H1 (cell line): ENCODE data around the gene SLC35E3. TPM values are rescaled to one million over a fixed set of nuclear protein-coding genes. Genes with fewer than 3 reads are reported as not detected.

Experiments
- CTCF ChIA-PET: fragments of 300-600 bp; sonication (Branson Sonifier 250); formaldehyde crosslinking; loops from one replicate; lab custom pipeline; 2021; ENCODE audit not compliant: partially characterized antibody; lab: Charles Lee
- POLR2A ChIA-PET: fragments of 300-600 bp; sonication (Branson Sonifier 250); formaldehyde crosslinking; loops from one replicate; lab custom pipeline; 2021; ENCODE audit warnings: inconsistent platforms; ENCODE audit not compliant: partially characterized antibody; lab: Charles Lee
- DNase-seq, 2 experiments: peaks; one replicate each; pipeline versions ENCODE4 v3.0.0 to v3.0.0-alpha.2; 2010 to 2022; ENCODE audit warnings: low spot score in 2 of 2, low read depth in 1 of 2, mixed read lengths in 1 of 2
- FAIRE-seq: peaks from 2 replicates; lab custom pipeline; 2011; peaks lifted over from hg19 to GRCh38; lab: Jason Lieb, UNC
- H2AFZ ChIP-seq: 2 replicates; pipeline ENCODE4 v1.8.1; 2012; ENCODE audit warnings: low read length, inconsistent platforms
- H2AK5ac ChIP-seq: 2 replicates; pipeline ENCODE4 v1.6.1; 2013; ENCODE audit warnings: low read depth, low read length
- H2BK120ac ChIP-seq: replicated peaks from 2 replicates; pipeline ENCODE3; 2013; ENCODE audit warnings: low read depth, low read length, inconsistent platforms
- H2BK12ac ChIP-seq: 2 replicates; pipeline ENCODE4 v1.6.1; 2013; ENCODE audit warnings: low read depth, low read length
- H2BK15ac ChIP-seq: 2 replicates; pipeline ENCODE4 v1.6.1; 2013; ENCODE audit warnings: low read length
- H2BK20ac ChIP-seq: 2 replicates; pipeline ENCODE4 v1.6.1; 2013; ENCODE audit warnings: low read length
- H2BK5ac ChIP-seq: 2 replicates; pipeline ENCODE4 v1.6.1; 2013; ENCODE audit warnings: low read depth, low read length
- H3K14ac ChIP-seq: 2 replicates; pipeline ENCODE4 v1.6.1; 2013; ENCODE audit warnings: inconsistent platforms; ENCODE audit not compliant: insufficient read length
- H3K18ac ChIP-seq: 2 replicates; pipeline ENCODE4 v1.6.1; 2013; ENCODE audit warnings: low read length; ENCODE audit errors: extremely low read depth
- H3K23ac ChIP-seq: 2 replicates; pipeline ENCODE4 v1.6.1; 2013; ENCODE audit warnings: inconsistent platforms; ENCODE audit not compliant: insufficient read length
- H3K23me2 ChIP-seq: 2 replicates; pipeline ENCODE4 v1.6.1; 2013; ENCODE audit warnings: low read depth, low read length
- H3K27ac ChIP-seq: 2 replicates; pipeline ENCODE4 v1.6.1; 2011; ENCODE audit warnings: low read depth, low read length, inconsistent platforms
- H3K27me3 ChIP-seq, 4 experiments: replicated peaks in 1 of 4; 1 replicate in 1 of 4; 2 replicates in 3 of 4; pipeline versions ENCODE4 v1.6.1 to v1.8.1; 2011 to 2013; ENCODE audit warnings: low read length in 3 of 4, mild to moderate bottlenecking in 3 of 4, inconsistent platforms in 2 of 4, mixed read lengths in 2 of 4, moderate library complexity in 1 of 4; ENCODE audit not compliant: control insufficient read depth in 3 of 4, insufficient read depth in 3 of 4; ENCODE audit errors: extremely low read depth in 1 of 4
- H3K36me3 ChIP-seq, 4 experiments: 2 replicates each; pipeline versions ENCODE4 v1.6.1 to v1.8.1; 2011 to 2013; ENCODE audit warnings: mild to moderate bottlenecking in 4 of 4, low read length in 3 of 4, moderate library complexity in 2 of 4, control low read depth in 1 of 4, inconsistent platforms in 1 of 4; ENCODE audit not compliant: insufficient read depth in 4 of 4, control insufficient read depth in 2 of 4
- H3K4ac ChIP-seq: replicated peaks from 2 replicates; pipeline ENCODE3; 2013; ENCODE audit warnings: low read length, low read depth, mixed read lengths, inconsistent platforms; ENCODE audit not compliant: insufficient read length
- H3K4me1 ChIP-seq, 4 experiments: replicated peaks in 1 of 4; 1 replicate in 1 of 4; 2 replicates in 3 of 4; pipeline versions ENCODE4 v1.6.1 to v1.8.1; 2011 to 2013; ENCODE audit warnings: low read length in 3 of 4, inconsistent platforms in 2 of 4, mixed read lengths in 1 of 4; ENCODE audit not compliant: insufficient read depth in 4 of 4, control insufficient read depth in 3 of 4
- H3K4me2 ChIP-seq, 2 experiments: 2 replicates each; pipeline versions ENCODE4 v1.6.1 to v1.8.1; 2011 to 2013; ENCODE audit warnings: low read depth in 2 of 2, low read length in 2 of 2, control low read depth in 1 of 2, inconsistent platforms in 1 of 2, mild to moderate bottlenecking in 1 of 2; ENCODE audit not compliant: insufficient read depth in 1 of 2
- H3K4me3 ChIP-seq, 4 experiments: fragments of 200-600, 300-600 bp in 1 of 4; sonication (generic), shearing (Covaris generic), sonication (Bioruptor Twin) in 1 of 4; 2 replicates each; pipeline versions ENCODE4 v1.5.1 to v1.8.1; 2011 to 2016; ENCODE audit warnings: low read length in 4 of 4, low read depth in 3 of 4, control low read depth in 2 of 4, inconsistent platforms in 2 of 4, mild to moderate bottlenecking in 2 of 4, mixed read lengths in 1 of 4, moderate library complexity in 1 of 4; ENCODE audit not compliant: insufficient read depth in 2 of 4; ENCODE audit errors: extremely low read depth in 1 of 4
- H3K56ac ChIP-seq: replicated peaks from 2 replicates; pipeline ENCODE3; 2013; ENCODE audit warnings: low read depth, mild to moderate bottlenecking, mixed read lengths, low read length, inconsistent platforms; ENCODE audit not compliant: insufficient read length
- H3K79me1 ChIP-seq: 2 replicates; pipeline ENCODE4 v1.6.1; 2013; ENCODE audit warnings: low read depth, low read length, control low read depth
- H3K79me2 ChIP-seq, 2 experiments: 2 replicates each; pipeline versions ENCODE4 v1.6.1 to v1.8.1; 2012 to 2013; ENCODE audit warnings: low read length in 2 of 2, mild to moderate bottlenecking in 2 of 2, inconsistent platforms in 1 of 2; ENCODE audit not compliant: insufficient read depth in 2 of 2, control insufficient read depth in 1 of 2
- H3K9ac ChIP-seq, 4 experiments: replicated peaks in 1 of 4; 1 replicate in 1 of 4; 2 replicates in 3 of 4; pipeline versions ENCODE4 v1.6.1 to v1.8.1; 2011 to 2013; ENCODE audit warnings: low read depth in 3 of 4, low read length in 3 of 4, control low read depth in 2 of 4, mild to moderate bottlenecking in 2 of 4, moderate library complexity in 2 of 4, inconsistent platforms in 1 of 4; ENCODE audit errors: extremely low read depth in 1 of 4
- H3K9me3 ChIP-seq, 2 experiments: 2 replicates each; pipeline versions ENCODE4 v1.6.1 to v1.8.1; 2012 to 2013; ENCODE audit warnings: mild to moderate bottlenecking in 2 of 2, moderate library complexity in 2 of 2, control low read depth in 1 of 2, inconsistent platforms in 1 of 2, low read depth in 1 of 2, low read length in 1 of 2, mixed read lengths in 1 of 2; ENCODE audit not compliant: insufficient read depth in 2 of 2
- H4K20me1 ChIP-seq, 2 experiments: replicated peaks in 1 of 2; 2 replicates each; pipeline versions ENCODE3 to v1.8.1; 2011 to 2013; ENCODE audit warnings: inconsistent platforms in 2 of 2, low read length in 2 of 2, mild to moderate bottlenecking in 1 of 2; ENCODE audit not compliant: insufficient read depth in 2 of 2, control insufficient read depth in 1 of 2
- H4K5ac ChIP-seq: 2 replicates; pipeline ENCODE4 v1.6.1; 2013; ENCODE audit warnings: low read length, low read depth, mixed read lengths, inconsistent platforms; ENCODE audit not compliant: insufficient read length
- H4K8ac ChIP-seq: 2 replicates; pipeline ENCODE4 v1.8.0; 2013; ENCODE audit warnings: mild to moderate bottlenecking, moderate library complexity, low read length, inconsistent platforms; ENCODE audit not compliant: insufficient read depth; ENCODE audit errors: extremely low read depth
- H4K91ac ChIP-seq: replicated peaks from 2 replicates; pipeline ENCODE3; 2013; ENCODE audit warnings: low read length, mixed read lengths, inconsistent platforms; ENCODE audit not compliant: insufficient read length
- CBX5 ChIP-seq: fragments of 300-800, 300-1000 bp; sonication (generic); IDR thresholded peaks from 2 replicates; pipeline ENCODE4 v1.7.1; 2016; ENCODE audit warnings: antibody characterized with exemption, low read length, low read depth
- CHD2 ChIP-seq: IDR thresholded peaks from 2 replicates; pipeline ENCODE4 v1.6.1; 2012; ENCODE audit warnings: low read length, improper control_type of control experiment
- CREB1 ChIP-seq: IDR thresholded peaks from 2 replicates; pipeline ENCODE4 v1.6.1; 2012; ENCODE audit warnings: inconsistent platforms
- EP300 ChIP-seq, 2 experiments: IDR thresholded peaks; 1 replicate in 1 of 2; 2 replicates in 1 of 2; pipeline ENCODE4 v1.6.1; 2011 to 2012; ENCODE audit warnings: low read depth in 2 of 2, low read length in 2 of 2, mild to moderate bottlenecking in 2 of 2, borderline replicate concordance in 1 of 2, inconsistent platforms in 1 of 2, moderate library complexity in 1 of 2
- JUND ChIP-seq: IDR thresholded peaks from 2 replicates; pipeline ENCODE4 v1.6.1; 2011; ENCODE audit warnings: mild to moderate bottlenecking, improper control_type of control experiment, low read length
- KDM4A ChIP-seq: IDR thresholded peaks from one replicate; pipeline ENCODE4 v1.7.1; 2012; ENCODE audit warnings: low read depth, mild to moderate bottlenecking, moderate library complexity, low read length, inconsistent platforms; ENCODE audit not compliant: severe bottlenecking
- KDM5A ChIP-seq: fragments of 200-600 bp; IDR thresholded peaks from 2 replicates; pipeline ENCODE4 v1.7.1; 2012; ENCODE audit warnings: mild to moderate bottlenecking, low read length, inconsistent platforms, mixed read lengths
- RFX5 ChIP-seq: IDR thresholded peaks from 2 replicates; pipeline ENCODE4 v1.6.1; 2011; ENCODE audit warnings: low read depth, low read length, improper control_type of control experiment, borderline replicate concordance
- RNF2 ChIP-seq: fragments of 200-900, 300-1000 bp; sonication (generic); IDR thresholded peaks from 2 replicates; pipeline ENCODE4 v1.7.1; 2016; ENCODE audit warnings: borderline replicate concordance, low read depth, mild to moderate bottlenecking, antibody characterized with exemption, low read length; ENCODE audit not compliant: poor library complexity, severe bottlenecking; ENCODE audit errors: missing control alignments
- RXRA ChIP-seq: IDR thresholded peaks from 2 replicates; pipeline ENCODE4 v1.6.1; 2011; ENCODE audit warnings: low read depth, mild to moderate bottlenecking, low read length, moderate library complexity; ENCODE audit not compliant: insufficient read depth
- SAP30 ChIP-seq: fragments of 300-600 bp; sonication (generic); IDR thresholded peaks from 2 replicates; pipeline ENCODE4 v1.7.1; 2012; ENCODE audit warnings: low read length, moderate library complexity, mild to moderate bottlenecking, inconsistent platforms; ENCODE audit not compliant: insufficient read depth, insufficient replicate concordance
- TBP ChIP-seq: IDR thresholded peaks from 2 replicates; pipeline ENCODE4 v1.6.1; 2011; ENCODE audit warnings: low read depth, low read length, improper control_type of control experiment
- WGBS, 2 experiments: shearing (Covaris generic) in 1 of 2; methylation state at CpG; one replicate each; pipeline versions ENCODE4 v1.1.6 to v1.1.7; 2013 to 2015; ENCODE audit warnings: low lambda C conversion rate in 2 of 2, mixed read lengths in 2 of 2, inconsistent platforms in 1 of 2, low coverage in 1 of 2, missing lambda C conversion rate in 1 of 2; ENCODE audit not compliant: insufficient replicate concordance in 2 of 2, insufficient coverage in 1 of 2, insufficient read length in 1 of 2; ENCODE audit errors: extremely low coverage in 1 of 2, missing lambda C conversion rate in 1 of 2; 5-methylcytosine and 5-hydroxymethylcytosine counted together
- polyA plus RNA-seq, 7 experiments: library from polyadenylated mRNA; depleted of rRNA in 3 of 7; stranded (reverse) in 5 of 7; unstranded in 2 of 7; fragments of >200 nt in 5 of 7; fragments of 200-250 nt in 2 of 7; gene quantifications; 1 replicate in 5 of 7; 2 replicates in 1 of 7; 4 replicates in 1 of 7; pipeline versions ENCODE4 v1.2.1 to v1.2.3, GENCODE V29; 2011 to 2013; ENCODE audit warnings: missing spikeins in 2 of 7, mixed read lengths in 2 of 7
- total RNA-seq: library from RNA; stranded (reverse); fragmentation: NEBNext Ultra II Directional; extraction: Animal tissue kit (Norgen Biotek cat#: 25700); gene quantifications from 2 replicates; pipeline ENCODE4 v1.2.1, GENCODE V29; 2021
- TF ChIP-seq, protein P1 (sequence below): IDR thresholded peaks from 2 replicates; pipeline ENCODE4 v1.6.1; 2011; ENCODE audit warnings: low read depth, mild to moderate bottlenecking, low read length; ENCODE audit not compliant: insufficient read depth

Gene SLC35E3
- total and polyA plus RNA-seq, 2 of the 8 experiments (the other 6 are each of a cell fraction or from before 2014, with no cell fraction given), result 10.0 to 10.9 TPM

DNA sequence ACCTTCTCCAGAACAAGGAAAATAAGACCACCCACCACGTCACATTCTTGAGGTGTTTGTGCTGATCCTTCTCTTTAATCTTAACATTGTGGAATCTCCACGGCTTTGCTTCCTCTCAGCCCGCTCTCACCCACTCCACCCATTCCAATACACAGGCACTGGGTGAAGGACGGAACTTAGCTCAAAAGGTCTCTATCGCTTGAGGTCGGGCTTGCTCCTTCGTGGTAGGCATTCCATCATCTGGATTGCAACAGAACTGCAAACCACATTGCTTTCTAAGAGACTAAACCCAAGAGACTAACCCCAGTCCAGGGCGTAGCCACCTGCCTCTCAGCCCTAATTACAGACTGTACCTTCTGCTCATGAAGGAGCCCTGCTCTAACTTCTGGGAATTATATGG, 38.0 kb downstream of the SLC35E3 start:
- Histone ChIP-seq H3K9me3 (no peaks in the 10 kb centered on the region), H3K14ac (no peak overlapping the region), H3K23me2 (no peaks in the 10 kb centered on the region), H4K20me1 (no peaks in the 10 kb centered on the region), H3K4me2 (no peak overlapping the region), H3K9ac (no peak overlapping the region), H2BK5ac (no peak overlapping the region), H3K56ac (no peak overlapping the region), H2BK20ac (no peak overlapping the region), H2BK12ac (peak overlapping the region; percentile 5; the same call in 1 of the 2 replicates), H3K36me3 (no peaks in the 10 kb centered on the region), H3K79me1 (no peaks in the 10 kb centered on the region), H4K8ac (no peak overlapping the region), H2AK5ac (no peak overlapping the region), H3K27me3 (no peaks in the 10 kb centered on the region), H3K23ac (no peak overlapping the region), H3K4me3 (no peak overlapping the region), H3K27ac (no peak overlapping the region), H3K4ac (no peak overlapping the region), H2BK120ac (no peak overlapping the region), H3K18ac (no peak overlapping the region; the same call in 1 of the 2 replicates), H4K5ac (no peak overlapping the region), H4K91ac (no peak overlapping the region), H2BK15ac (no peak overlapping the region), H3K4me1 (peaks cover 0 to 3% (median 0%) of the 10 kb centered on the region in 4 experiments; a peak in 1 of 7 replicates), H2AFZ (no peak overlapping the region), H3K79me2 (no peaks in the 10 kb centered on the region)
- ChIA-PET CTCF (interaction anchor here (1.1 kb wide), 1 partner anchor 11 kb away, joined by 4 read pairs; no protein-coding TSS in a partner anchor), POLR2A (interaction anchor here (0.7 to 3.7 kb wide), 3 partner anchors 11 to 38 kb away, joined by 3 to 18 read pairs (median 8); partner anchors contain the start of gene MDM2)
- 92% methylated on average over 8 of the region's 8 CpGs; no CpG with 5 or more reads in 1 of the 2 experiments for WGBS, 2 experiments
- no peak for FAIRE-seq
- no peak for DNase-seq
- TF ChIP-seq RXRA, result no peak
- no peak for TF ChIP-seq TBP
- no peak for TF ChIP-seq KDM4A
- no peak for TF ChIP-seq EP300 (IDR thresholded peaks at IDR 0.05; ENCODE audit: borderline replicate concordance in 1 of 2, low read depth in 2 of 2, low read length in 2 of 2)
- no peak for TF ChIP-seq KDM5A
- no peak for TF ChIP-seq CBX5
- no peak for TF ChIP-seq CHD2
- TF ChIP-seq RFX5, result no peak
- no peak for TF ChIP-seq SAP30
- TF ChIP-seq JUND, result no peak
- no peak for TF ChIP-seq RNF2
- TF ChIP-seq, protein P1, sequence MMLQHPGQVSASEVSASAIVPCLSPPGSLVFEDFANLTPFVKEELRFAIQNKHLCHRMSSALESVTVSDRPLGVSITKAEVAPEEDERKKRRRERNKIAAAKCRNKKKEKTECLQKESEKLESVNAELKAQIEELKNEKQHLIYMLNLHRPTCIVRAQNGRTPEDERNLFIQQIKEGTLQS, result no peak
- TF ChIP-seq CREB1, result no peak
